Effector memory CD4-positive, alpha-beta T cell (primary cell): ENCODE measurements around the gene TCEAL7.
"Not testable (repeated sequence)": the region's sequence is repeated elsewhere in the genome, so short reads cannot be mapped to it uniquely, and the experiment has no call there.

ENCODE experiments used
- DNase-seq, 3 donors: peaks; one replicate each; pipeline ENCODE4 v3.0.0-alpha.2; 2020
- H3K27ac ChIP-seq: 2 replicates; pipeline ENCODE4 v1.7.0; 2013; ENCODE audit warnings: mild to moderate bottlenecking, low read length, moderate library complexity; ENCODE audit not compliant: insufficient read depth, poor library complexity, severe bottlenecking
- H3K27me3 ChIP-seq: replicated peaks from 2 replicates; pipeline ENCODE4 v1.7.0; 2013; ENCODE audit warnings: mild to moderate bottlenecking, low read length; ENCODE audit not compliant: insufficient read depth, control insufficient read depth, poor library complexity, severe bottlenecking
- H3K36me3 ChIP-seq: 2 replicates; pipeline ENCODE4 v1.7.0; 2013; ENCODE audit warnings: mild to moderate bottlenecking, low read length, moderate library complexity; ENCODE audit not compliant: control insufficient read depth, insufficient read depth
- H3K4me1 ChIP-seq: 2 replicates; pipeline ENCODE4 v1.7.0; 2013; ENCODE audit warnings: low read length, mild to moderate bottlenecking; ENCODE audit not compliant: control insufficient read depth, insufficient read depth, poor library complexity, severe bottlenecking
- H3K4me3 ChIP-seq: 2 replicates; pipeline ENCODE4 v1.7.0; 2013; ENCODE audit warnings: low read length, low read depth, mild to moderate bottlenecking; ENCODE audit not compliant: insufficient read depth, poor library complexity, severe bottlenecking
- H3K9me3 ChIP-seq: 2 replicates; pipeline ENCODE4 v1.7.0; 2013; ENCODE audit warnings: mild to moderate bottlenecking, low read length, moderate library complexity; ENCODE audit not compliant: control insufficient read depth
- total RNA-seq, 3 donors: gene quantifications; one replicate each; lab custom pipeline; 2026; lab: John Stamatoyannopoulos, UW

The TCEAL7 gene
- 0 reads per million in 3 donors for total RNA-seq

- no peak for DNase-seq
Measured at GRCh38 chrX:103329991-103330390, at the start of gene TCEAL7. Gene TCEAL7 (plus strand): TSS chrX:103330239. CDS start chrX:103331404, 1,165 bp downstream.

GRCh38 chrX:103293118-103293517, 36.9 kb upstream of the TCEAL7 start:
- H3K27ac ChIP-seq = no peak overlapping the region
- H3K36me3 ChIP-seq = no peaks in the 10 kb centered on the region
- no peaks in the 10 kb centered on the region for H3K27me3 ChIP-seq
- H3K4me3 ChIP-seq = no peak overlapping the region
- no peaks in the 10 kb centered on the region for H3K4me1 ChIP-seq
- no peaks in the 10 kb centered on the region for H3K9me3 ChIP-seq
- DNase-seq = no peak

More at GRCh38 chrX:103329991-103330390, at the start of gene TCEAL7:
- Histone ChIP-seq H3K4me3 (no peak within 1 kb of the TSS), H3K4me1 (no peaks in the 10 kb centered on the region), H3K27ac (no peak within 1 kb of the TSS), H3K36me3 (no peaks in the 10 kb centered on the region), H3K9me3 (no peaks in the 10 kb centered on the region), H3K27me3 (peaks cover 3% of the 10 kb centered on the region)

GRCh38 chrX:103304705-103305104, 25.3 kb upstream of the TCEAL7 start:
- Histone ChIP-seq H3K4me3 (no peak overlapping the region), H3K27ac (no peak overlapping the region), H3K9me3 (no peaks in the 10 kb centered on the region), H3K27me3 (no peaks in the 10 kb centered on the region), H3K36me3 (no peaks in the 10 kb centered on the region), H3K4me1 (no peaks in the 10 kb centered on the region)
- DNase-seq = no peak

GRCh38 chrX:103305666-103306065, 24.4 kb upstream of the TCEAL7 start:
- not testable (repeated sequence) for H3K27ac ChIP-seq, DNase-seq, H3K4me3 ChIP-seq, H3K4me1 ChIP-seq, H3K36me3 ChIP-seq, H3K27me3 ChIP-seq, H3K9me3 ChIP-seq

GRCh38 chrX:103309860-103310554, 20.0 kb upstream of the TCEAL7 start:
- Histone ChIP-seq H3K9me3 (no peaks in the 10 kb centered on the region), H3K27ac (peak overlapping the region; percentile 77), H3K4me3 (peak overlapping the region; percentile 69), H3K27me3 (no peaks in the 10 kb centered on the region), H3K4me1 (no peaks in the 10 kb centered on the region), H3K36me3 (no peaks in the 10 kb centered on the region)
- DNase-seq = no peak

- peak; percentile 69 to 76 (median 74) for DNase-seq
- no peaks in the 10 kb centered on the region for H3K36me3 ChIP-seq
- H3K4me1 ChIP-seq = no peaks in the 10 kb centered on the region
- no peaks in the 10 kb centered on the region for H3K9me3 ChIP-seq
- H3K27me3 ChIP-seq = no peaks in the 10 kb centered on the region
- peak within 1 kb of the TSS; percentile 77 for H3K27ac ChIP-seq
- H3K4me3 ChIP-seq = peak within 1 kb of the TSS; percentile 69
Measured at GRCh38 chrX:103310555-103311398, 19.3 kb upstream of the TCEAL7 start, which contains the start of gene BEX2. Gene BEX2 (minus strand): TSS chrX:103310990. CDS start chrX:103309976, 1,014 bp downstream.

- no peaks in the 10 kb centered on the region for H3K9me3 ChIP-seq
- no peaks in the 10 kb centered on the region for H3K4me1 ChIP-seq
- no peaks in the 10 kb centered on the region for H3K36me3 ChIP-seq
- H3K4me3 ChIP-seq = no peak overlapping the region
- H3K27me3 ChIP-seq = no peaks in the 10 kb centered on the region
- H3K27ac ChIP-seq = no peak overlapping the region
- DNase-seq = no peak
Measured at GRCh38 chrX:103311399-103311780, 18.6 kb upstream of the TCEAL7 start.

- Histone ChIP-seq H3K4me3 (no peak overlapping the region), H3K9me3 (no peaks in the 10 kb centered on the region), H3K4me1 (no peaks in the 10 kb centered on the region), H3K27ac (no peak overlapping the region), H3K36me3 (no peaks in the 10 kb centered on the region), H3K27me3 (peaks cover 3% of the 10 kb centered on the region)
- DNase-seq = no peak
Measured at GRCh38 chrX:103330681-103331288, 746 bp downstream of the TCEAL7 start.

- Histone ChIP-seq H3K4me1 (no peaks in the 10 kb centered on the region), H3K9me3 (no peaks in the 10 kb centered on the region), H3K4me3 (no peak overlapping the region), H3K27ac (no peak overlapping the region), H3K27me3 (no peaks in the 10 kb centered on the region), H3K36me3 (no peaks in the 10 kb centered on the region)
- DNase-seq = no peak
Measured at GRCh38 chrX:103338663-103339062, 8.6 kb downstream of the TCEAL7 start.
